Fibroblast of the aortic adventitia (primary cell): ENCODE results near the gene HSD17B14. TPM values are rescaled to one million over a fixed set of nuclear protein-coding genes. Genes with fewer than 3 reads are reported as not detected.

ENCODE experiments used
- DNase-seq: peaks from one replicate; pipeline ENCODE4 v3.0.0-alpha.2; 2010; ENCODE audit warnings: low read depth
- H3K4me3 ChIP-seq: 2 replicates; pipeline ENCODE4 v1.5.1; 2011; ENCODE audit warnings: low read depth, mild to moderate bottlenecking, control low read depth, low read length, moderate library complexity
- CTCF ChIP-seq: IDR thresholded peaks from 2 replicates; pipeline ENCODE4 v1.5.1; 2011; ENCODE audit warnings: mild to moderate bottlenecking, low read length, control low read depth, inconsistent platforms; ENCODE audit not compliant: insufficient read depth
- total RNA-seq: library from RNA; depleted of rRNA; stranded (reverse); fragments of >200 nt; gene quantifications from 2 replicates; pipeline ENCODE4 v1.2.3, GENCODE V29; 2012; ENCODE audit warnings: low replicate concordance

HSD17B14 gene
- total RNA-seq, 1 donor, result 3.6 TPM

- no peak overlapping the region for H3K4me3 ChIP-seq
- TF ChIP-seq CTCF, result no peak
- DNase-seq, result no peak
Measured at GRCh38 chr19:48822514-48822913, 13.8 kb downstream of the HSD17B14 start.

GRCh38 chr19:48821633-48822032 lies 14.7 kb downstream of the HSD17B14 start:
- no peak for DNase-seq
- H3K4me3 ChIP-seq, result no peak overlapping the region
- TF ChIP-seq CTCF, result no peak

- no peak overlapping the region for H3K4me3 ChIP-seq
- no peak for TF ChIP-seq CTCF
- DNase-seq, result peak; percentile 99
Measured at GRCh38 chr19:48819366-48819816, 16.9 kb downstream of the HSD17B14 start.

GRCh38 chr19:48818234-48818820 lies 18.0 kb downstream of the HSD17B14 start:
- TF ChIP-seq CTCF, result no peak
- no peak for DNase-seq

GRCh38 chr19:48817585-48818124 lies 18.6 kb downstream of the HSD17B14 start:
- TF ChIP-seq CTCF, result no peak
- no peak for DNase-seq
- H3K4me3 ChIP-seq, result no peak overlapping the region

More at GRCh38 chr19:48818234-48818820, 18.0 kb downstream of the HSD17B14 start:
- no peak overlapping the region for H3K4me3 ChIP-seq

- TF ChIP-seq CTCF, result no peak
- no peak overlapping the region for H3K4me3 ChIP-seq
- DNase-seq, result no peak
Measured at GRCh38 chr19:48815870-48816501, 20.3 kb downstream of the HSD17B14 start.

- H3K4me3 ChIP-seq, result no peak overlapping the region
Measured at GRCh38 chr19:48814895-48815294, 21.4 kb downstream of the HSD17B14 start.

More at GRCh38 chr19:48814895-48815294, 21.4 kb downstream of the HSD17B14 start:
- TF ChIP-seq CTCF, result no peak
- no peak for DNase-seq
